SU-DHL-6 (cell line): ENCODE data around the gene EPB41L3.

Source experiments
- EZH2phosphoT487 ChIP-seq: fragments of 200-600 bp; sonication (generic), shearing (Covaris generic); conservative IDR thresholded peaks from 2 replicates; pipeline ENCODE4 v1.6.1; 2018; ENCODE audit warnings: mild to moderate bottlenecking, antibody characterized with exemption, low read length, moderate library complexity, mixed read lengths
- TF ChIP-seq, protein P1 (sequence below): fragments of 200-600 bp; sonication (generic); IDR thresholded peaks from one replicate; pipeline ENCODE4 v1.5.1; 2017; ENCODE audit warnings: antibody characterized with exemption, mild to moderate bottlenecking, low read length, moderate library complexity; ENCODE audit not compliant: insufficient read depth, poor library complexity, severe bottlenecking

DNA sequence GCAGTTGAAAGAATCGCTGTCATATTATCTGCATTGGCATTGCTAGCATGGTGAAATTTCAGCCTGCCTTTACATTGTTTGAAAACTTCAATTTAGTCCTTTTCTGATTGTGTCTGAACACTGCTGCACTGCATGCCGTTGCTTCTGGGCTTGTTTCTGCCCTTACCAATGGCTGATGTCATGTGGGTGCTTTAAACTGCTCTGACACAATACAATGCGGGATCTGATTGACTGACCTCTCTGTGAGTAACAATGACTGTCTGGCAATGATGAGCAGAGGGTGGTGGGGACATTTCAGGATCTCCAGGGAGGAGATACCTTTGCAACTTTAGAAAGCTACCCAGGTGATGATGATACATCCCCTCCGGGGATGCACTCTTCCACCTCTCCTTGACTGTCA, 128.8 kb downstream of the EPB41L3 start:
- TF ChIP-seq, protein P1, sequence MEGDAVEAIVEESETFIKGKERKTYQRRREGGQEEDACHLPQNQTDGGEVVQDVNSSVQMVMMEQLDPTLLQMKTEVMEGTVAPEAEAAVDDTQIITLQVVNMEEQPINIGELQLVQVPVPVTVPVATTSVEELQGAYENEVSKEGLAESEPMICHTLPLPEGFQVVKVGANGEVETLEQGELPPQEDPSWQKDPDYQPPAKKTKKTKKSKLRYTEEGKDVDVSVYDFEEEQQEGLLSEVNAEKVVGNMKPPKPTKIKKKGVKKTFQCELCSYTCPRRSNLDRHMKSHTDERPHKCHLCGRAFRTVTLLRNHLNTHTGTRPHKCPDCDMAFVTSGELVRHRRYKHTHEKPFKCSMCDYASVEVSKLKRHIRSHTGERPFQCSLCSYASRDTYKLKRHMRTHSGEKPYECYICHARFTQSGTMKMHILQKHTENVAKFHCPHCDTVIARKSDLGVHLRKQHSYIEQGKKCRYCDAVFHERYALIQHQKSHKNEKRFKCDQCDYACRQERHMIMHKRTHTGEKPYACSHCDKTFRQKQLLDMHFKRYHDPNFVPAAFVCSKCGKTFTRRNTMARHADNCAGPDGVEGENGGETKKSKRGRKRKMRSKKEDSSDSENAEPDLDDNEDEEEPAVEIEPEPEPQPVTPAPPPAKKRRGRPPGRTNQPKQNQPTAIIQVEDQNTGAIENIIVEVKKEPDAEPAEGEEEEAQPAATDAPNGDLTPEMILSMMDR: no peak
- no peak for TF ChIP-seq EZH2phosphoT487
